Type B pancreatic cell (in vitro differentiated cells): ENCODE data around the gene CLEC2D. TPM values are rescaled to one million over a fixed set of nuclear protein-coding genes. Genes with fewer than 3 reads are reported as not detected.
A peak's percentile ranks its signal among the peaks of the same experiment; 100 is the strongest.
"Not testable (repeated sequence)": the region's sequence is repeated elsewhere in the genome, so short reads cannot be mapped to it uniquely, and the experiment has no call there.

Experiments used
- DNase-seq: peaks from one replicate; pipeline ENCODE4 v3.0.0; 2021; ENCODE audit warnings: mixed read lengths; ENCODE audit not compliant: unreplicated experiment; ENCODE audit errors: extremely low spot score
- H3K27ac Mint-ChIP-seq: 2 replicates; pipeline ENCODE4 v1.8.0; 2021; ENCODE audit warnings: mild to moderate bottlenecking, mixed read lengths
- H3K27me3 Mint-ChIP-seq: 2 replicates; pipeline ENCODE4 v1.8.0; 2021; ENCODE audit warnings: mixed read lengths
- H3K36me3 Mint-ChIP-seq: 2 replicates; pipeline ENCODE4 v1.8.0; 2021; ENCODE audit warnings: mixed read lengths
- H3K4me1 Mint-ChIP-seq: one replicate; pipeline ENCODE4 v1.8.0; 2021; ENCODE audit warnings: mixed read lengths; ENCODE audit not compliant: unreplicated experiment
- H3K4me3 Mint-ChIP-seq: 2 replicates; pipeline ENCODE4 v1.8.0; 2021; ENCODE audit warnings: mild to moderate bottlenecking, mixed read lengths
- H3K9me3 Mint-ChIP-seq: 2 replicates; pipeline ENCODE4 v1.8.0; 2021; ENCODE audit warnings: mixed read lengths
- CTCF ChIP-seq: fragments of 200-600 bp; sonication (generic); conservative IDR thresholded peaks from 2 replicates; pipeline ENCODE4 v1.5.0; 2021; ENCODE audit warnings: antibody characterized with exemption, mild to moderate bottlenecking
- total RNA-seq: library from RNA; stranded (reverse); gene quantifications from 2 replicates; pipeline ENCODE4 v1.2.1, GENCODE V29; 2021; ENCODE audit warnings: low replicate concordance

The CLEC2D gene
- total RNA-seq, 1 donor from 2014 or later: 10.3 TPM

- H3K9me3 Mint-ChIP-seq: no peaks in the 10 kb centered on the region
- peaks cover 10% of the 10 kb centered on the region for H3K27me3 Mint-ChIP-seq
- no peak overlapping the region for H3K27ac Mint-ChIP-seq
- no peaks in the 10 kb centered on the region for H3K4me1 Mint-ChIP-seq
- DNase-seq: no peak
- peaks cover 5% of the 10 kb centered on the region for H3K36me3 Mint-ChIP-seq
- TF ChIP-seq CTCF: no peak
- H3K4me3 Mint-ChIP-seq: no peak overlapping the region
Measured at GRCh38 chr12:9707356-9707755, 37.8 kb downstream of the CLEC2D start.

GRCh38 chr12:9707864-9708808 lies 38.6 kb downstream of the CLEC2D start:
- Mint-ChIP-seq H3K36me3 (peaks cover 5% of the 10 kb centered on the region), H3K4me3 (no peak overlapping the region), H3K27me3 (peaks cover 4% of the 10 kb centered on the region), H3K4me1 (no peaks in the 10 kb centered on the region), H3K27ac (no peak overlapping the region), H3K9me3 (no peaks in the 10 kb centered on the region)
- no peak for DNase-seq
- peak; percentile 86 for TF ChIP-seq CTCF

GRCh38 chr12:9708853-9709252 lies 39.3 kb downstream of the CLEC2D start:
- no peak for TF ChIP-seq CTCF
- H3K4me1 Mint-ChIP-seq: no peaks in the 10 kb centered on the region
- peaks cover 4% of the 10 kb centered on the region for H3K27me3 Mint-ChIP-seq
- no peak overlapping the region for H3K27ac Mint-ChIP-seq
- no peaks in the 10 kb centered on the region for H3K9me3 Mint-ChIP-seq
- DNase-seq: no peak
- H3K4me3 Mint-ChIP-seq: no peak overlapping the region
- peaks cover 5% of the 10 kb centered on the region for H3K36me3 Mint-ChIP-seq

GRCh38 chr12:9710584-9711375 lies 41.3 kb downstream of the CLEC2D start:
- no peak for DNase-seq
- peaks cover 4% of the 10 kb centered on the region for H3K27me3 Mint-ChIP-seq
- no peak for TF ChIP-seq CTCF

GRCh38 chr12:9711664-9712063 lies 42.2 kb downstream of the CLEC2D start:
- H3K27ac Mint-ChIP-seq: no peak overlapping the region
- no peak overlapping the region for H3K4me3 Mint-ChIP-seq
- H3K4me1 Mint-ChIP-seq: no peaks in the 10 kb centered on the region
- H3K9me3 Mint-ChIP-seq: no peaks in the 10 kb centered on the region
- no peaks in the 10 kb centered on the region for H3K36me3 Mint-ChIP-seq
- TF ChIP-seq CTCF: no peak
- no peak for DNase-seq
- peaks cover 4% of the 10 kb centered on the region for H3K27me3 Mint-ChIP-seq

More at GRCh38 chr12:9710584-9711375, 41.3 kb downstream of the CLEC2D start:
- H3K9me3 Mint-ChIP-seq: no peaks in the 10 kb centered on the region
- no peak overlapping the region for H3K27ac Mint-ChIP-seq
- no peak overlapping the region for H3K4me3 Mint-ChIP-seq
- no peaks in the 10 kb centered on the region for H3K36me3 Mint-ChIP-seq
- H3K4me1 Mint-ChIP-seq: no peaks in the 10 kb centered on the region

GRCh38 chr12:9713032-9713558 lies 43.6 kb downstream of the CLEC2D start:
- H3K27me3 Mint-ChIP-seq, DNase-seq, H3K36me3 Mint-ChIP-seq, H3K9me3 Mint-ChIP-seq, H3K4me1 Mint-ChIP-seq, H3K4me3 Mint-ChIP-seq, H3K27ac Mint-ChIP-seq: not testable (repeated sequence)
